Hippocampal formation (tissue), 2 donors: ENCODE measurements around the gene LRRN3.

Experiments
- DNase-seq, 2 donors: peaks; one replicate each; lab custom pipeline; 2025; lab: John Stamatoyannopoulos, UW

LRRN3 gene

GRCh38 chr7:111077001-111077400 is 13.9 kb upstream of the LRRN3 start:
- no peak for DNase-seq

- no peak for DNase-seq
Measured at GRCh38 chr7:111080495-111081105, 10.3 kb upstream of the LRRN3 start.

- DNase-seq: no peak
Measured at GRCh38 chr7:111081546-111082267, 9.2 kb upstream of the LRRN3 start.

GRCh38 chr7:111082351-111082750 is 8.6 kb upstream of the LRRN3 start:
- peak in 1 of 2 donors; percentile 59 for DNase-seq

GRCh38 chr7:111083413-111083812 is 7.5 kb upstream of the LRRN3 start:
- no peak for DNase-seq

- no peak for DNase-seq
Measured at GRCh38 chr7:111085356-111085755, 5.6 kb upstream of the LRRN3 start.

GRCh38 chr7:111086532-111086931 is 4.4 kb upstream of the LRRN3 start:
- no peak for DNase-seq

- no peak for DNase-seq
Measured at GRCh38 chr7:111088328-111088727, 2.6 kb upstream of the LRRN3 start.

GRCh38 chr7:111089822-111090426 is 1.0 kb upstream of the LRRN3 start:
- peak in 1 of 2 donors; percentile 56 for DNase-seq

- DNase-seq: peak in 1 of 2 donors; percentile 51
Measured at GRCh38 chr7:111091593-111092358, 849 bp downstream of the LRRN3 start.

- DNase-seq: peak in 1 of 2 donors; percentile 51
Measured at GRCh38 chr7:111092406-111093236, 1.7 kb downstream of the LRRN3 start.

- DNase-seq: no peak
Measured at GRCh38 chr7:111093496-111093895, 2.6 kb downstream of the LRRN3 start.

GRCh38 chr7:111094419-111094818 is 3.5 kb downstream of the LRRN3 start:
- DNase-seq: no peak

GRCh38 chr7:111096997-111097396 is 6.1 kb downstream of the LRRN3 start:
- no peak for DNase-seq

- peak in 1 of 2 donors; percentile 70 for DNase-seq
Measured at GRCh38 chr7:111098011-111098925, 7.3 kb downstream of the LRRN3 start.

- no peak for DNase-seq
Measured at GRCh38 chr7:111098926-111099250, 8.0 kb downstream of the LRRN3 start.

GRCh38 chr7:111101856-111102646 is 11.1 kb downstream of the LRRN3 start:
- no peak for DNase-seq

- no peak for DNase-seq
Measured at GRCh38 chr7:111103136-111103535, 12.2 kb downstream of the LRRN3 start.

- DNase-seq: no peak
Measured at GRCh38 chr7:111103678-111104274, 12.8 kb downstream of the LRRN3 start.
